Calu3 (cell line): ENCODE measurements around the gene KIAA0232. TPM values are rescaled to one million over a fixed set of nuclear protein-coding genes. Genes with fewer than 3 reads are reported as not detected.
"Not testable (repeated sequence)": the region's sequence is repeated elsewhere in the genome, so short reads cannot be mapped to it uniquely, and the experiment has no call there.

Experiments
- BruUV-seq: library from RNA; stranded (reverse); fragments of 400-500 nt; replicated peaks from 2 replicates; lab custom pipeline; 2021; lab: Mats Ljungman, UMichigan
- CTCF ChIA-PET: fragments of 300-600 bp; sonication (Branson Sonifier 250); formaldehyde crosslinking; loops from one replicate; lab custom pipeline; 2022; ENCODE audit warnings: antibody characterized with exemption; lab: Charles Lee
- DNase-seq: peaks from one replicate; pipeline ENCODE4 v3.0.0; 2022
- H3K27ac Mint-ChIP-seq: one replicate; pipeline ENCODE4 v1.8.0; 2022; ENCODE audit warnings: mixed read lengths; ENCODE audit not compliant: unreplicated experiment
- H3K27me3 Mint-ChIP-seq: one replicate; pipeline ENCODE4 v1.8.0; 2022; ENCODE audit warnings: mixed read lengths; ENCODE audit not compliant: unreplicated experiment
- H3K36me3 Mint-ChIP-seq: one replicate; pipeline ENCODE4 v1.8.0; 2022; ENCODE audit warnings: mild to moderate bottlenecking, moderate library complexity, mixed read lengths; ENCODE audit not compliant: insufficient read depth, unreplicated experiment
- H3K4me1 Mint-ChIP-seq: one replicate; pipeline ENCODE4 v1.8.0; 2022; ENCODE audit warnings: mild to moderate bottlenecking, low read depth, mixed read lengths; ENCODE audit not compliant: unreplicated experiment
- H3K4me3 Mint-ChIP-seq: one replicate; pipeline ENCODE4 v1.8.0; 2022; ENCODE audit warnings: mild to moderate bottlenecking, low read depth, moderate library complexity, mixed read lengths; ENCODE audit not compliant: unreplicated experiment
- H3K9me3 Mint-ChIP-seq: one replicate; pipeline ENCODE4 v1.8.0; 2022; ENCODE audit warnings: low read depth, mixed read lengths; ENCODE audit not compliant: unreplicated experiment
- CTCF ChIP-seq: fragments of 200-600 bp; IDR thresholded peaks from one replicate; pipeline ENCODE4 v1.8.0; 2022; ENCODE audit warnings: antibody characterized with exemption; ENCODE audit not compliant: unreplicated experiment
- intact Hi-C: fragments of 100-400 bp; cut with micrococcal nuclease; formaldehyde crosslinking; loops from one replicate; pipeline ENCODE4 v1.10.0; 2022; ENCODE audit not compliant: unreplicated experiment
- total RNA-seq: library from RNA; stranded (reverse); gene quantifications from 2 replicates; pipeline ENCODE4 v1.2.3, GENCODE V29; 2022

KIAA0232 gene
- total RNA-seq, 1 experiment from 2014 or later, result 17.7 TPM

DNA sequence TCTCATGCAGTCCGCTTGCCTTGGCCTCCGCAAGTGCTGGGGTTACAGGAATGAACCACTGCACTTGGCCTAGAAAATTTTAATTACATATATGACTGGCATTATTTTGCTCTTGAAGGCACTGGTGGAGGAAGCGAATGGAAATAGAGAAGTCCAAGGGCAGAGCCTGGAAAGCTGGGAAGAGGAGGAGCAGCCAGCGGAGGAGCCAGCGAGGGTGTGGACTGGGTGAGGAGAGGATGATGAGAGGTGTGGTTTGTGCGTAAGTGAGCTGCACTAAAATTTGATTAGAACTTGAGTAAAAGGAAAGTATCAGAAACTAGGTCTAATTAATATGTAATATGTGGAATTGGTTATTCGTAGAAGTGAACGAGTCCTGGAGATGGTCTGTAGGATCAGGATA, 13.3 kb downstream of the KIAA0232 start:
- CTCF ChIA-PET, result no interaction called here
- intact Hi-C loops, result no loop called here
- Mint-ChIP-seq H3K27me3 (no peaks in the 10 kb centered on the region), H3K9me3 (no peaks in the 10 kb centered on the region), H3K4me3 (no peak overlapping the region), H3K4me1 (no peaks in the 10 kb centered on the region), H3K36me3 (peaks cover 5% of the 10 kb centered on the region), H3K27ac (no peak overlapping the region)
- no peak for TF ChIP-seq CTCF
- no TSS peak for BruUV-seq
- DNase-seq, result no peak

- DNase-seq, intact Hi-C loops, H3K9me3 Mint-ChIP-seq, H3K4me3 Mint-ChIP-seq, BruUV-seq, CTCF ChIA-PET, H3K36me3 Mint-ChIP-seq, H3K27ac Mint-ChIP-seq, H3K27me3 Mint-ChIP-seq, H3K4me1 Mint-ChIP-seq: not testable (repeated sequence)
Measured at GRCh38 chr4:6797368-6797767, 14.8 kb downstream of the KIAA0232 start.

GRCh38 chr4:6799091-6799490, 16.6 kb downstream of the KIAA0232 start:
- BruUV-seq, result no TSS peak
- no peak for DNase-seq
- no peak for TF ChIP-seq CTCF
- H3K4me3 Mint-ChIP-seq, result no peak overlapping the region
- intact Hi-C loops, result no loop called here
- H3K4me1 Mint-ChIP-seq, result no peaks in the 10 kb centered on the region
- H3K9me3 Mint-ChIP-seq, result no peaks in the 10 kb centered on the region
- CTCF ChIA-PET, result no interaction called here
- no peak overlapping the region for H3K27ac Mint-ChIP-seq
- H3K36me3 Mint-ChIP-seq, result peaks cover 5% of the 10 kb centered on the region
- H3K27me3 Mint-ChIP-seq, result no peaks in the 10 kb centered on the region

DNA sequence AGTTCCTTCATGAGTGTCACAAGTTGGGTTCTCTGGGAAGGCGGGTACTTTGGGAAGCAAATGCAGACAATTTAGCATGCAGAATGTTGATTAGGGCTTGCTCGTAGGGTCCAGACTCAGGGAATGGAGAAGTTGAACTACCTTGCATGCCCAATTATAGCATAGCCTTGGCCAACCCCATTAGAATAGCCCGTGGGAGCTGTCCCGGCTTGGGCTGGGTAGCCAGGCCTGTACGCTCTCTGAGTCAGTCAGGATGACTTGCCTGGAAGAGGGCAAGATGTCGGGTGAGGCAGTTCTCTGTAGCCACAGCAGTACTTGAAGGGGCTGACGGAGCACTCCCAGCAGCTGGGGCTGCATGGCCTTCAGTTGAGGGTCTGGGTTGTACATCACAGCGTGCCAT, 19.5 kb downstream of the KIAA0232 start:
- no peak for TF ChIP-seq CTCF
- Mint-ChIP-seq H3K9me3 (no peaks in the 10 kb centered on the region), H3K27ac (no peak overlapping the region), H3K4me1 (no peaks in the 10 kb centered on the region), H3K27me3 (no peaks in the 10 kb centered on the region), H3K4me3 (no peak overlapping the region), H3K36me3 (no peaks in the 10 kb centered on the region)
- BruUV-seq, result no TSS peak
- no peak for DNase-seq
- intact Hi-C loops, result loop anchor here (10.0 kb wide), 1 partner anchor 77 kb away; no protein-coding TSS in a partner anchor
- CTCF ChIA-PET, result no interaction called here

GRCh38 chr4:6802626-6803025, 20.1 kb downstream of the KIAA0232 start:
- CTCF ChIA-PET, result no interaction called here
- intact Hi-C loops, result loop anchor here (10.0 kb wide), 1 partner anchor 78 kb away; no protein-coding TSS in a partner anchor
- TF ChIP-seq CTCF, result no peak
- H3K27me3 Mint-ChIP-seq, result no peaks in the 10 kb centered on the region
- no peaks in the 10 kb centered on the region for H3K4me1 Mint-ChIP-seq
- H3K27ac Mint-ChIP-seq, result no peak overlapping the region
- no peaks in the 10 kb centered on the region for H3K9me3 Mint-ChIP-seq
- no peak overlapping the region for H3K4me3 Mint-ChIP-seq
- no peaks in the 10 kb centered on the region for H3K36me3 Mint-ChIP-seq
- DNase-seq, result no peak
- no TSS peak for BruUV-seq
